Activated CD4-positive, alpha-beta T cell treated with anti-CD3 and anti-CD28 coated beads, Interleukin-2, amount 10 ng/mL, durations not matched to agents 7 days and 5 days (primary cell): ENCODE measurements around the gene IQCK. TPM values are rescaled to one million over a fixed set of nuclear protein-coding genes. Genes with fewer than 3 reads are reported as not detected.

ENCODE experiments used
- CTCF ChIA-PET: fragments of 350-600 bp; sonication (Branson Sonifier 250); formaldehyde crosslinking; loops from one replicate; lab custom pipeline; 2021; ENCODE audit warnings: antibody characterized with exemption; lab: Charles Lee
- POLR2A ChIA-PET: fragments of 350-600 bp; sonication (Branson Sonifier 250); formaldehyde crosslinking; loops from one replicate; lab custom pipeline; 2021; ENCODE audit warnings: antibody characterized with exemption; lab: Charles Lee
- DNase-seq: peaks from one replicate; pipeline ENCODE4 v3.0.0-alpha.2; 2020
- H3K27ac Mint-ChIP-seq: one replicate; pipeline ENCODE4 v1.8.0; 2021; ENCODE audit warnings: mild to moderate bottlenecking, moderate library complexity, mixed read lengths
- H3K27me3 Mint-ChIP-seq: one replicate; pipeline ENCODE4 v1.8.0; 2021; ENCODE audit warnings: mixed read lengths
- H3K36me3 Mint-ChIP-seq: one replicate; pipeline ENCODE4 v1.8.0; 2021; ENCODE audit warnings: low read depth, mixed read lengths
- H3K4me1 Mint-ChIP-seq: one replicate; pipeline ENCODE4 v1.8.0; 2021; ENCODE audit warnings: mixed read lengths
- H3K4me3 Mint-ChIP-seq: one replicate; pipeline ENCODE4 v1.8.0; 2021; ENCODE audit warnings: mild to moderate bottlenecking, moderate library complexity, mixed read lengths
- H3K9me3 Mint-ChIP-seq: one replicate; pipeline ENCODE4 v1.8.0; 2021; ENCODE audit warnings: mixed read lengths
- total RNA-seq, 2 experiments: library from RNA; stranded (reverse); gene quantifications; one replicate each; pipeline ENCODE4 v1.2.3, GENCODE V29; 2021

The IQCK gene
- total RNA-seq, 2 experiments from 2014 or later: 1.1 to 1.5 TPM

GRCh38 chr16:19884611-19885450 lies 166.8 kb downstream of the IQCK start, which contains the start of gene GPRC5B:
Gene GPRC5B (minus strand): TSS chr16:19884848. CDS start chr16:19872845, 12,003 bp downstream.
- CTCF ChIA-PET: interaction anchor here (0.6 to 2.1 kb wide), 5 partner anchors 132 to 323 kb away, joined by 3 to 16 read pairs (median 4); no protein-coding TSS in a partner anchor
- H3K27me3 Mint-ChIP-seq: peaks cover 35% of the 10 kb centered on the region
- no peaks in the 10 kb centered on the region for H3K9me3 Mint-ChIP-seq
- POLR2A ChIA-PET: interaction anchor here (0.8 kb wide), 1 partner anchor 283 kb away, joined by 3 read pairs; no protein-coding TSS in a partner anchor
- no peaks in the 10 kb centered on the region for H3K36me3 Mint-ChIP-seq
- peak; percentile 36 for DNase-seq
- peak within 1 kb of the TSS; percentile 75 for H3K4me3 Mint-ChIP-seq
- H3K4me1 Mint-ChIP-seq: peaks cover 22% of the 10 kb centered on the region
- H3K27ac Mint-ChIP-seq: peak within 1 kb of the TSS; percentile 62

- Mint-ChIP-seq H3K36me3 (no peaks in the 10 kb centered on the region), H3K27ac (no peak overlapping the region), H3K27me3 (peaks cover 35% of the 10 kb centered on the region), H3K9me3 (no peaks in the 10 kb centered on the region), H3K4me3 (peak overlapping the region; percentile 75), H3K4me1 (peaks cover 22% of the 10 kb centered on the region)
- CTCF ChIA-PET: interaction anchor here (0.6 to 3.0 kb wide), 12 partner anchors 8 to 598 kb away, joined by 3 to 16 read pairs (median 4); partner anchors contain the start of gene VPS35L
- DNase-seq: no peak
- POLR2A ChIA-PET: no interaction called here
Measured at GRCh38 chr16:19885451-19886072, 167.5 kb downstream of the IQCK start.

GRCh38 chr16:19886073-19886941 lies 168.2 kb downstream of the IQCK start:
- ChIA-PET POLR2A (no interaction called here), CTCF (interaction anchor here (0.6 to 3.0 kb wide), 18 partner anchors 9 to 597 kb away, joined by 3 to 16 read pairs (median 4); partner anchors contain the start of gene VPS35L)
- peaks cover 22% of the 10 kb centered on the region for H3K4me1 Mint-ChIP-seq
- H3K9me3 Mint-ChIP-seq: no peaks in the 10 kb centered on the region
- peak; percentile 83 for DNase-seq
- H3K27me3 Mint-ChIP-seq: peaks cover 35% of the 10 kb centered on the region
- peak overlapping the region; percentile 75 for H3K4me3 Mint-ChIP-seq
- no peak overlapping the region for H3K27ac Mint-ChIP-seq
- no peaks in the 10 kb centered on the region for H3K36me3 Mint-ChIP-seq

- peaks cover 20% of the 10 kb centered on the region for H3K27me3 Mint-ChIP-seq
- H3K36me3 Mint-ChIP-seq: no peaks in the 10 kb centered on the region
- no peaks in the 10 kb centered on the region for H3K9me3 Mint-ChIP-seq
- DNase-seq: no peak
- ChIA-PET CTCF (interaction anchor here (1.4 to 3.0 kb wide), 3 partner anchors 31 to 333 kb away, joined by 4 to 14 read pairs (median 4); partner anchors contain the start of gene VPS35L), POLR2A (no interaction called here)
- no peak overlapping the region for H3K4me3 Mint-ChIP-seq
- H3K4me1 Mint-ChIP-seq: peaks cover 22% of the 10 kb centered on the region
- H3K27ac Mint-ChIP-seq: no peak overlapping the region
Measured at GRCh38 chr16:19888834-19889233, 170.8 kb downstream of the IQCK start.

GRCh38 chr16:19890901-19891300 lies 172.8 kb downstream of the IQCK start:
- ChIA-PET CTCF (no interaction called here), POLR2A (no interaction called here)
- peaks cover 9% of the 10 kb centered on the region for H3K4me1 Mint-ChIP-seq
- H3K36me3 Mint-ChIP-seq: no peaks in the 10 kb centered on the region
- H3K9me3 Mint-ChIP-seq: no peaks in the 10 kb centered on the region
- peaks cover 4% of the 10 kb centered on the region for H3K27me3 Mint-ChIP-seq
- H3K27ac Mint-ChIP-seq: no peak overlapping the region
- no peak overlapping the region for H3K4me3 Mint-ChIP-seq
- DNase-seq: no peak

GRCh38 chr16:19892902-19893301 lies 174.8 kb downstream of the IQCK start:
- H3K27me3 Mint-ChIP-seq: no peaks in the 10 kb centered on the region
- H3K27ac Mint-ChIP-seq: no peak overlapping the region
- no peaks in the 10 kb centered on the region for H3K36me3 Mint-ChIP-seq
- no peak for DNase-seq
- H3K4me3 Mint-ChIP-seq: no peak overlapping the region
- ChIA-PET CTCF (no interaction called here), POLR2A (no interaction called here)
- H3K9me3 Mint-ChIP-seq: no peaks in the 10 kb centered on the region
- H3K4me1 Mint-ChIP-seq: no peaks in the 10 kb centered on the region

GRCh38 chr16:19894586-19894985 lies 176.5 kb downstream of the IQCK start:
- DNase-seq: no peak
- Mint-ChIP-seq H3K4me1 (no peaks in the 10 kb centered on the region), H3K9me3 (no peaks in the 10 kb centered on the region), H3K27me3 (no peaks in the 10 kb centered on the region), H3K36me3 (no peaks in the 10 kb centered on the region), H3K27ac (no peak overlapping the region), H3K4me3 (no peak overlapping the region)
- ChIA-PET CTCF (no interaction called here), POLR2A (no interaction called here)

GRCh38 chr16:19896951-19897350 lies 178.9 kb downstream of the IQCK start:
- ChIA-PET CTCF (interaction anchor here (1.0 kb wide), 1 partner anchor 10 kb away, joined by 3 read pairs; no protein-coding TSS in a partner anchor), POLR2A (no interaction called here)
- H3K27ac Mint-ChIP-seq: no peak overlapping the region
- no peaks in the 10 kb centered on the region for H3K4me1 Mint-ChIP-seq
- H3K36me3 Mint-ChIP-seq: no peaks in the 10 kb centered on the region
- no peak overlapping the region for H3K4me3 Mint-ChIP-seq
- H3K27me3 Mint-ChIP-seq: no peaks in the 10 kb centered on the region
- H3K9me3 Mint-ChIP-seq: no peaks in the 10 kb centered on the region
- no peak for DNase-seq

- CTCF ChIA-PET: interaction anchor here (0.6 to 1.9 kb wide), 2 partner anchors 314 to 486 kb away, joined by 4 to 5 read pairs; no protein-coding TSS in a partner anchor
- no peak overlapping the region for H3K27ac Mint-ChIP-seq
Measured at GRCh38 chr16:19898166-19898565, 180.1 kb downstream of the IQCK start.

GRCh38 chr16:19898924-19899604 lies 181.0 kb downstream of the IQCK start:
- H3K9me3 Mint-ChIP-seq: no peaks in the 10 kb centered on the region
- no peak overlapping the region for H3K27ac Mint-ChIP-seq
- no peaks in the 10 kb centered on the region for H3K27me3 Mint-ChIP-seq
- no peaks in the 10 kb centered on the region for H3K36me3 Mint-ChIP-seq
- ChIA-PET POLR2A (no interaction called here), CTCF (interaction anchor here (0.6 to 1.9 kb wide), 6 partner anchors 10 to 485 kb away, joined by 3 to 5 read pairs (median 4); no protein-coding TSS in a partner anchor)
- no peak overlapping the region for H3K4me3 Mint-ChIP-seq
- DNase-seq: peak; percentile 56
- no peaks in the 10 kb centered on the region for H3K4me1 Mint-ChIP-seq

More at GRCh38 chr16:19898166-19898565, 180.1 kb downstream of the IQCK start:
- no peaks in the 10 kb centered on the region for H3K36me3 Mint-ChIP-seq
- no peaks in the 10 kb centered on the region for H3K27me3 Mint-ChIP-seq
- no peaks in the 10 kb centered on the region for H3K9me3 Mint-ChIP-seq
- POLR2A ChIA-PET: no interaction called here
- no peak overlapping the region for H3K4me3 Mint-ChIP-seq
- DNase-seq: no peak
- no peaks in the 10 kb centered on the region for H3K4me1 Mint-ChIP-seq

GRCh38 chr16:19899605-19899955 lies 181.5 kb downstream of the IQCK start:
- Mint-ChIP-seq H3K4me1 (no peaks in the 10 kb centered on the region), H3K27me3 (no peaks in the 10 kb centered on the region), H3K4me3 (no peak overlapping the region), H3K9me3 (no peaks in the 10 kb centered on the region), H3K27ac (no peak overlapping the region), H3K36me3 (no peaks in the 10 kb centered on the region)
- no peak for DNase-seq
- ChIA-PET POLR2A (no interaction called here), CTCF (interaction anchor here (1.0 kb wide), 3 partner anchors 9 to 402 kb away, joined by 3 to 5 read pairs (median 4); no protein-coding TSS in a partner anchor)
